Progenitor cell of endocrine pancreas (in vitro differentiated cells): Measurements from ENCODE around the gene NDUFC2. TPM values are rescaled to one million over a fixed set of nuclear protein-coding genes. Genes with fewer than 3 reads are reported as not detected.
"Not testable (repeated sequence)": the region's sequence is repeated elsewhere in the genome, so short reads cannot be mapped to it uniquely, and the experiment has no call there.

Experiments used
- DNase-seq: peaks from one replicate; pipeline ENCODE4 v3.0.0; 2021; ENCODE audit warnings: low spot score; ENCODE audit not compliant: unreplicated experiment
- H3K27ac Mint-ChIP-seq: 2 replicates; pipeline ENCODE4 v1.8.0; 2021; ENCODE audit warnings: mild to moderate bottlenecking, moderate library complexity, mixed read lengths
- H3K27me3 Mint-ChIP-seq: 2 replicates; pipeline ENCODE4 v1.8.0; 2021; ENCODE audit warnings: mixed read lengths
- H3K36me3 Mint-ChIP-seq: 2 replicates; pipeline ENCODE4 v1.8.0; 2022; ENCODE audit warnings: mixed read lengths; ENCODE audit not compliant: insufficient read depth
- H3K4me1 Mint-ChIP-seq: 2 replicates; pipeline ENCODE4 v1.8.0; 2021; ENCODE audit warnings: low read depth, mixed read lengths
- H3K4me3 Mint-ChIP-seq: 2 replicates; pipeline ENCODE4 v1.8.0; 2021; ENCODE audit warnings: low read depth, mild to moderate bottlenecking, moderate library complexity, mixed read lengths
- H3K9me3 Mint-ChIP-seq: 2 replicates; pipeline ENCODE4 v1.8.0; 2021; ENCODE audit warnings: low read depth, mixed read lengths
- total RNA-seq: library from RNA; stranded (reverse); gene quantifications from 2 replicates; pipeline ENCODE4 v1.2.1, GENCODE V29; 2021
- TF ChIP-seq, protein P1 (sequence below): fragments of 200-600 bp; sonication (generic); IDR thresholded peaks from one replicate; pipeline ENCODE4 v1.5.0; 2021; ENCODE audit warnings: antibody characterized with exemption, mild to moderate bottlenecking; ENCODE audit not compliant: unreplicated experiment

Gene NDUFC2
- total RNA-seq, 1 donor from 2014 or later: 177 TPM

DNA sequence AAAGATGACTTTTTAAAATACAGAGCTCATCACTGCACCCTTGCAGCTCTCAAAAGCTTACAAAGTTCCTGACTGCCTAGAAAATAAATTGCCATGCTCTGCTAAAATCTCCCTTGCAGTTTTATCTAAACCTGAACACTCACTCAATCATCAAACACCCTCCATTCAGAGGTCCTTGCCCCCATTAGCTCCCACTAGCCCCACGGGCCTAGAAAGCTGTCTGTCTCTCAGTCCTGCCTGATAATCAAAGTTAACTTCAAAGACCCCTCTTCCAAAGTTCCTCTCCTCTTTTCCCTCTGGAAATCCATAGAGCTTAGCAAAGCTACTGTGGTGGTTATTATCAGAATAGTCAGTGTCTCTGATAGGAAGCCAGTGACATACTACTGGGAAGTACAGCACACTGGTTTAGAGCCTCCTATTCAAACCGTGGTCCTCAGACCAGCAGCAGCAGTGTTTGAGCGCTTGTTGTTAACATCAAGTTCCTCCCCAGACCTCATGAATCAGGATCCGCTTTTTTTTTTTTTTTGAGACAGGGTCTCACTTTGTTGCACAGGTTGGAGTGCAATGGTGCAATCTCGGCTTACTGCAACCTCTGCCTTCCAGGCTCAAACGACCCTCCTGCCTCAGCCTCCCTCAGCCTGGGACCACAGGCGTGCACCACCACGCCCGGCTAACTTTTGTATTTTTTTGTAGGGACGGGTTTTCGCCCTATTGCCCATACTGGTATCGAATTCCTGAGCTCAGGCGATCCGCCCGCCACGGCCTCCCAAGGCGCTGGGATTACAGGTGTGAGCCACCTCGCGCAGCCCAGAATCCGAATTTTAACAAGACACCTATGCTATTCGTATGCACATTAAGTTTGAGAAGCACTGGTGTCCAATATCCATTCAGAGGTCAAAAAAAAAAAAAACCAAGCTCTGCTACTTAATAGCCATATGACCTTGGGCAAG, 1.2 kb downstream of the NDUFC2 start:
- Mint-ChIP-seq H3K36me3 (peaks cover 7% of the 10 kb centered on the region), H3K9me3 (peaks cover 3% of the 10 kb centered on the region), H3K4me3 (peak overlapping the region; percentile 90), H3K27me3 (peaks cover 4% of the 10 kb centered on the region), H3K4me1 (peaks cover 19% of the 10 kb centered on the region), H3K27ac (peak overlapping the region; percentile 97)
- TF ChIP-seq, protein P1, sequence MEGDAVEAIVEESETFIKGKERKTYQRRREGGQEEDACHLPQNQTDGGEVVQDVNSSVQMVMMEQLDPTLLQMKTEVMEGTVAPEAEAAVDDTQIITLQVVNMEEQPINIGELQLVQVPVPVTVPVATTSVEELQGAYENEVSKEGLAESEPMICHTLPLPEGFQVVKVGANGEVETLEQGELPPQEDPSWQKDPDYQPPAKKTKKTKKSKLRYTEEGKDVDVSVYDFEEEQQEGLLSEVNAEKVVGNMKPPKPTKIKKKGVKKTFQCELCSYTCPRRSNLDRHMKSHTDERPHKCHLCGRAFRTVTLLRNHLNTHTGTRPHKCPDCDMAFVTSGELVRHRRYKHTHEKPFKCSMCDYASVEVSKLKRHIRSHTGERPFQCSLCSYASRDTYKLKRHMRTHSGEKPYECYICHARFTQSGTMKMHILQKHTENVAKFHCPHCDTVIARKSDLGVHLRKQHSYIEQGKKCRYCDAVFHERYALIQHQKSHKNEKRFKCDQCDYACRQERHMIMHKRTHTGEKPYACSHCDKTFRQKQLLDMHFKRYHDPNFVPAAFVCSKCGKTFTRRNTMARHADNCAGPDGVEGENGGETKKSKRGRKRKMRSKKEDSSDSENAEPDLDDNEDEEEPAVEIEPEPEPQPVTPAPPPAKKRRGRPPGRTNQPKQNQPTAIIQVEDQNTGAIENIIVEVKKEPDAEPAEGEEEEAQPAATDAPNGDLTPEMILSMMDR: no peak
- no peak for DNase-seq

DNA sequence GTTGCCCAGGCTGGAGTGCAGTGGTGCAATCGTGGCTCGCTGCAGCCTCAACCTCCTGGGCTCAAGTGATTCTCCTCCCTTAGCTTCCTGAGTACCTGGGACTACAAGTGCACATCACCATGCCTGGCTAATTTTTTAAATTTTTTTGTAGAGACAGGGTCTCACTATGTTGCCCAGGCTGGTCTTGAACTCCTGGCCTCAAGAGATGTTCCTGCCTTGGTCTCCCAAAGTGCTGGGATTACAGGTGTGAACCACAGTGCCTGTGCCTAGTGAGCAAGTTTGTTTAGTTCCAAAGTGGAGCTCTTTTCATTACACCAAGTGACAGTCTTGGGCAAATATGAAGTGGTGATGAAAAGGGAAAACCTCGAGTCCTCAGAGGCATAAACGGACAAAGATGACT, 2.1 kb downstream of the NDUFC2 start:
- Mint-ChIP-seq H3K4me1 (peaks cover 19% of the 10 kb centered on the region), H3K4me3 (peak overlapping the region; percentile 90)
- H3K36me3 Mint-ChIP-seq, DNase-seq, H3K27me3 Mint-ChIP-seq, H3K9me3 Mint-ChIP-seq, H3K27ac Mint-ChIP-seq: not testable (repeated sequence)

DNA sequence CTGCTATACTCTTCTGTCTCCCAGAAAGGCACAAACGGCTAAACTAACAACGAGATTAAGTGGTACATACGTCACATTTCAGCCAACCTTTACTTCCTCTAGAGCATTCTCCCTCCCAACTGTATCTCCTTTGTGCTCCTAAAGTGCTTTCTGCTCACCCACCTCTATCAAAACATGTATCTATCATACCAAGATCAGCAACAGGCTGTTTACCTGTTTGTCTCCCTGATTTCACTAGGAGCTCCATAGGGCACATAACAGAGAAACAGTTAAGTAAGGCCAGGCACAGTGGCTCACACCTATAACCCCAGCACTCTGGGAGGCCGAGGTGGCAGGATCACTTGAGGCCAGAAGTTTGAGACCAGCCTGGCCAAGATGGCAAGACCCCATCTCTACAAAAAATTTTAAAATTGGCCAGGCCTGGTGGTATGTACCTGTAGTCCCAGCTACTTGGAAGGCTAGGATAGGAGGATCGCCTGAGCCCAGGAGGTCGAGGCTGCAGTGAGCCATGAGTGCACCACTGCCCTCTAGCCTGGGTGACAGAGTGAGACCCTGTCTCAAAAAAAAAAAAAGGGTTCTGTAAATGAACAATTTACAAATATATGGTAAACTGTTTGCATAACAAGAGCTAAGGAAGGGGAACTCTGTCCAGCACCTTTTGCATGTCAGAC, 2.8 kb downstream of the NDUFC2 start:
- DNase-seq: no peak
- no peak overlapping the region for H3K27ac Mint-ChIP-seq
- H3K36me3 Mint-ChIP-seq: peaks cover 12% of the 10 kb centered on the region
- H3K9me3 Mint-ChIP-seq: peaks cover 3% of the 10 kb centered on the region
- H3K4me3 Mint-ChIP-seq: no peak overlapping the region
- TF ChIP-seq, protein P1: no peak
- peaks cover 19% of the 10 kb centered on the region for H3K4me1 Mint-ChIP-seq
- H3K27me3 Mint-ChIP-seq: peaks cover 3% of the 10 kb centered on the region

DNA sequence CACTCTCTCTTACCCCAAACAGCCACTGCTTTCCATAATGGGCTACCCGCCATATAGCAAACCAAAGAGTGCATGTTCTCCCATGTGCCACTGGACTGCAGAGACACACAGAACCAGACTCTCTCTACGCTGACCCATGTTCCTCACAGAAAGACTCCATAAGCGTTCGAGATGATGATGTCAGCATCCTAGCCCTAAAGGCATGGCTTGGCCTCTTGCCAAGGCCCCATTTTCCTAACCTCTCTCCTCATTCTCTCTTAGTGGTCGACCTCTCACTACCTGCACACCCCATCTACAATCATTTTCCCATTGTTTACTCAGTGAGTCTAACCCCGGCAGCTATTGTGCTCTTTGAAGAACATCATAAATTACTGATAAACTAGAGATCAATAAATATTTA, 4.9 kb downstream of the NDUFC2 start:
- no peak for DNase-seq
- TF ChIP-seq, protein P1: no peak
- no peaks in the 10 kb centered on the region for H3K27me3 Mint-ChIP-seq
- peaks cover 16% of the 10 kb centered on the region for H3K36me3 Mint-ChIP-seq
- no peaks in the 10 kb centered on the region for H3K9me3 Mint-ChIP-seq
- peaks cover 19% of the 10 kb centered on the region for H3K4me1 Mint-ChIP-seq
- H3K4me3 Mint-ChIP-seq: no peak overlapping the region
- H3K27ac Mint-ChIP-seq: no peak overlapping the region

DNA sequence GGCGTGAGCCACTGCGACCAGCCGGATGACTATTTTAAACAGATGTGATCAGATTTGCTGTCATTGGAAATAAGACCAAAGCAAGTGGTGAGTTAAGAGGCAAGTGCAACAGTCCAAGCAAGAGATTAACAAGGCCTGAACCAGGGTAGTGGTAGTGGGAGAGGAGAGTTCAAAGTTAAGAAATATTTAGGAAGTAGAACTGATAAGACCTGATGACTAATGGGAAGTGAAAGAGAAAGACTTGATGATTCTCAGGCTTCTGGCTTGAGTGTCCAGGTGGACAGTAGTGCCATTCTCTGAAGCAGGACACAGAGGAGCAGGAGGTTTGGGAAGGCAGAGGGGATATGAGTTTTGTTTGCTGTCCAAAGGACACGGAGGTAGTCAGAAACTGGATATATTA, 7.2 kb downstream of the NDUFC2 start:
- TF ChIP-seq, protein P1: no peak
- no peak for DNase-seq
- Mint-ChIP-seq H3K4me3 (no peak overlapping the region), H3K9me3 (no peaks in the 10 kb centered on the region), H3K27ac (no peak overlapping the region), H3K36me3 (peaks cover 24% of the 10 kb centered on the region), H3K27me3 (no peaks in the 10 kb centered on the region), H3K4me1 (peaks cover 11% of the 10 kb centered on the region)
